Hepatocyte (in vitro differentiated cells): ENCODE data around the gene GALNTL6.

Experiments
- CTCF ChIP-seq: fragments of 200-600 bp; sonication (generic); IDR thresholded peaks from 2 replicates; pipeline ENCODE4 v1.5.1; 2016; ENCODE audit warnings: antibody characterized with exemption, mild to moderate bottlenecking; ENCODE audit not compliant: poor library complexity
- EZH2 ChIP-seq: fragments of 200-600 bp; sonication (generic); IDR thresholded peaks from 2 replicates; pipeline ENCODE4 v1.6.1; 2016; ENCODE audit warnings: antibody characterized with exemption, mild to moderate bottlenecking, borderline replicate concordance
- EZH2phosphoT487 ChIP-seq: fragments of 200-600 bp; sonication (generic); IDR thresholded peaks from one replicate; pipeline ENCODE4 v1.6.1; 2018; ENCODE audit warnings: antibody characterized with exemption, mild to moderate bottlenecking, low read depth, moderate library complexity; ENCODE audit not compliant: unreplicated experiment, severe bottlenecking

GRCh38 chr4:172103456-172103855 is 290.3 kb downstream of the GALNTL6 start:
- no peak for TF ChIP-seq CTCF
- no peak for TF ChIP-seq EZH2
- TF ChIP-seq EZH2phosphoT487: no peak
